Epithelial cell of esophagus (primary cell): ENCODE data around the gene ZNF211.

Source experiments
- DNase-seq: peaks from one replicate; pipeline ENCODE4 v3.0.0; 2010; ENCODE audit warnings: low read depth
- H3K4me3 ChIP-seq: 2 replicates; pipeline ENCODE4 v1.5.1; 2011; ENCODE audit warnings: mild to moderate bottlenecking, low read length, control low read depth
- CTCF ChIP-seq: IDR thresholded peaks from 2 replicates; pipeline ENCODE4 v1.5.1; 2011; ENCODE audit warnings: low read depth, mild to moderate bottlenecking, low read length, control low read depth, inconsistent platforms; ENCODE audit not compliant: insufficient read depth; ENCODE audit errors: missing control alignments

Gene ZNF211

GRCh38 chr19:57689750-57690149 is 56.8 kb downstream of the ZNF211 start:
- no peak overlapping the region for H3K4me3 ChIP-seq
- no peak for TF ChIP-seq CTCF
- DNase-seq = peak; percentile 92
